AG09319 (cell line): ENCODE results near the gene STRBP.

Source experiments
- DNase-seq: peaks from one replicate; pipeline ENCODE4 v3.0.0-alpha.2; 2010; ENCODE audit warnings: low read depth; ENCODE audit errors: extremely low read depth
- TF ChIP-seq, protein P1 (sequence below): IDR thresholded peaks from 2 replicates; pipeline ENCODE4 v1.5.1; 2011; ENCODE audit warnings: low read depth, mild to moderate bottlenecking, inconsistent platforms, low read length, moderate library complexity

Gene STRBP

DNA sequence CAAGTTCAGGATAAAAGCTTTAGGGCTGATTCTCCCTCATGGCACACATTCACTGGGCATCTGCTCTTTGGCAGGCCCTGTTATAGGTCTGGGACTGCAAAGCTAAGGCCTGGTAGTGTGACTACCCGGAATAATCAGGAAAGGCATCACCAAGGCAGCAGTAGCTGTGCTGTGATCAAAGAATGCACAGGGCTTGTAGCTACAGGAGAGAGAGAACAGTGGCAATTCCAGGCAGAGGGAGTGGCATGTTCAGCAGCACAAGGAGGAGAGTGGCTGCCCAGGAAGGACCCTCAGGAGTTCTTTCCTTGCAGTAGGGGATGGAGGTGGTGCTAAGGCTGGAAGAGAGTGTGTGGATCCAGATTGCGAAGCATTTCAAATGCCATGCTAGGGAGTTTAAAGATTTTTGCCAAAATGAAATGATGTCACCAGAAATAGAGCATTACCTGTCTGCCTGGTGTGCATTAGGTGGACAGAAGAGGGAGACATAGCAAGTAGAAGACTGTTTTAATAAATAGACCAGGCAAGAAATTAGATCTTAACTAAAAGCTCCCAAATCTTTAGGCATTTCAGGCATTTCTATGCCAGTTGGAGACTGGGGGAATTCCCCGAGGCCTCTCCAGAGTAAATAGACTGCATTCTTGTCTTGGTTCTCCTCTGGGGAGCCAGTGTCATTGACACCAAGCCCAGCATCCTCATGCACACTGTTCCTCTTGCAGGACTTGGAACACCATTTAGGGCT, 165.8 kb downstream of the STRBP start:
- no peak for DNase-seq
- TF ChIP-seq, protein P1, sequence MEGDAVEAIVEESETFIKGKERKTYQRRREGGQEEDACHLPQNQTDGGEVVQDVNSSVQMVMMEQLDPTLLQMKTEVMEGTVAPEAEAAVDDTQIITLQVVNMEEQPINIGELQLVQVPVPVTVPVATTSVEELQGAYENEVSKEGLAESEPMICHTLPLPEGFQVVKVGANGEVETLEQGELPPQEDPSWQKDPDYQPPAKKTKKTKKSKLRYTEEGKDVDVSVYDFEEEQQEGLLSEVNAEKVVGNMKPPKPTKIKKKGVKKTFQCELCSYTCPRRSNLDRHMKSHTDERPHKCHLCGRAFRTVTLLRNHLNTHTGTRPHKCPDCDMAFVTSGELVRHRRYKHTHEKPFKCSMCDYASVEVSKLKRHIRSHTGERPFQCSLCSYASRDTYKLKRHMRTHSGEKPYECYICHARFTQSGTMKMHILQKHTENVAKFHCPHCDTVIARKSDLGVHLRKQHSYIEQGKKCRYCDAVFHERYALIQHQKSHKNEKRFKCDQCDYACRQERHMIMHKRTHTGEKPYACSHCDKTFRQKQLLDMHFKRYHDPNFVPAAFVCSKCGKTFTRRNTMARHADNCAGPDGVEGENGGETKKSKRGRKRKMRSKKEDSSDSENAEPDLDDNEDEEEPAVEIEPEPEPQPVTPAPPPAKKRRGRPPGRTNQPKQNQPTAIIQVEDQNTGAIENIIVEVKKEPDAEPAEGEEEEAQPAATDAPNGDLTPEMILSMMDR: peak; percentile 23

DNA sequence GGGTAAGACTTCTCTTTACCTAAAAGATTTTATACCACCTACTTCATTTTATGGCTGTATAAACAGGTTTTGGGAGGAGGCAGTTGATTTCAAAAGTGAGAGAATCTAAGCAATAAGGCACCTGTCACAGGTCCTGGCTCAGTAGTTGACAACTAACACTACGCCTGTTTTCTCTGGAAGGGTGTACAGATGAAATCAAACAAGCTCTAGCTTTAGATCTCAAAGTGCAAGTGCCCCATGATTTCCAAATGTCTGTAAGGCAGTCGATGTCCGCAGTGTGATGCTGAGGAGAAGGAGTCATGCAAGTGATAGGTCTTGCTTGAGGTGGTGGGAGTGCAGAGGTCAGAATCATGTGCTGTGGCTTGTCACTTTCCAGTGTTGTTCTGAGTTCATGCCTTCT, 168.8 kb downstream of the STRBP start:
- no peak for DNase-seq
- TF ChIP-seq, protein P1: no peak

GRCh38 chr9:123099042-123099441, 169.3 kb downstream of the STRBP start:
- DNase-seq: no peak
- TF ChIP-seq, protein P1: no peak

- TF ChIP-seq, protein P1: no peak
- no peak for DNase-seq
Observed at GRCh38 chr9:123098096-123098459, 170.3 kb downstream of the STRBP start.

DNA sequence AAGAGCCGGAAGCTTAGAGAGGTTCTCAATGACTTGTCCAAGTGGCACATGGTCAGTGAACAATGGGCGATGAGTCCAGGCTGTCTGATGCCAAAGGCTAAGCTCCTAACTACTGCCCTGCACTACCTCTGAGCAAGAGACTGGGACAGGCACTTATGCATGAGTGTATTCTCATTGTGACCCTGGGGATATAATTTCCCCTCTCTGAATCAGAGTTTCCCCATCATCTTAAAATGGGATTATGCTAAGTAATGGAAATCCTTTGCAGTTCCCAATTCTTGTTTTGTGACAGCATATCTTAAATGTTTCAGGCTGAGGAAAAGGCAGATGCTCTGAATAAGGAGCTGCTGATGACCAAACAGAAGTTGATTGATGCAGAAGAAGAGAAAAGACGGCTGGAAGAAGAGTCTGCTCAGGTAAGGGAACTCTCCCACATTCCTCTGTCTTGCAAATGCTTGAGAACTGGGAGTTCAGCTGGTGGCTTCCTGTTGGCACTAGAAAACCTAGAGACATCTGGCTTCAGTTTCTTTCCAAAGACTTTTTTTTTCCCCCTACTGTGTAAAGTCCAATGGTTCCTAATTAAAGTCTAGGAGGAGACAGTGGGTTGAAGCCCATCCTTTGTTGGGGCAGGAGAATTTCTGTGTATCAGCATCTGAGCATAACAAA, 170.8 kb downstream of the STRBP start:
- DNase-seq: no peak
- TF ChIP-seq, protein P1: no peak

- DNase-seq: no peak
- TF ChIP-seq, protein P1: no peak
Observed at GRCh38 chr9:123096987-123097386, 171.4 kb downstream of the STRBP start.

DNA sequence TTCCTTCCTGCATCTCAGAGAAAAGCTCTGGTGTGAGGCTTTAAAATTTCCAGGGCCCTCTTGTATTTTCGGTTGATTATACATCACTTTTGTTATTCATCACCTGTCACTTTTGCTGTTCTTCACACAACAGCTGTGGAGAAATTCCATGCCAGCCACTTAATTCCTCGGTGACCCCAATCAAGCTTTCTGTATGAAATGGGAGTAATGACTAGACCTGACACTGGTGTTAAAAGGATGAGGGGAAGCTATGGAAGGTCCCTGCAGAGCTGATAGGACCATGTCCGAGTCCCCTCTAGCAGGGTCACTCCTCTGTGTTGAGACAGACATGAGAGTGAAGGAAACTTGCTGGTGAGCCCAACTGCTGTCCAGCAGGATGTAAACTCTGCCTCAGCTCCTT, 175.2 kb downstream of the STRBP start:
- TF ChIP-seq, protein P1: no peak
- DNase-seq: no peak
